SK-N-SH (cell line): ENCODE measurements around the gene ARMC8.

Experiments
- CTCF ChIP-seq: fragments of 200-600 bp; sonication (generic); IDR thresholded peaks from 2 replicates; pipeline ENCODE4 v1.6.1; 2017; ENCODE audit warnings: antibody characterized with exemption, mild to moderate bottlenecking, moderate library complexity
- EZH2phosphoT487 ChIP-seq: fragments of 200-600 bp; sonication (generic); IDR thresholded peaks from 2 replicates; pipeline ENCODE4 v1.6.1; 2017; ENCODE audit warnings: low read depth, mixed run types, mild to moderate bottlenecking, antibody characterized with exemption, moderate library complexity, borderline replicate concordance
- FOXJ3 ChIP-seq: sonication (generic); formaldehyde crosslinking; IDR thresholded peaks from 2 replicates; pipeline ENCODE4 v1.5.1; 2020; ENCODE audit warnings: mild to moderate bottlenecking, missing genetic modification reagents
- GABPA ChIP-seq: IDR thresholded peaks from 2 replicates; pipeline ENCODE4 v1.4.0; 2012; ENCODE audit warnings: low read depth, mild to moderate bottlenecking
- MEF2A ChIP-seq: IDR thresholded peaks from 2 replicates; pipeline ENCODE4 v1.4.0; 2012; ENCODE audit warnings: low read depth, borderline replicate concordance
- POLR2AphosphoS5 ChIP-seq: IDR thresholded peaks from 2 replicates; pipeline ENCODE4 v1.6.1; 2012; ENCODE audit warnings: low read depth, low read length
- SIN3A ChIP-seq: IDR thresholded peaks from 2 replicates; pipeline ENCODE4 v1.6.1; 2012; ENCODE audit warnings: low read depth, mild to moderate bottlenecking, low read length, moderate library complexity, borderline replicate concordance
- USF2 ChIP-seq: fragments of 150-350 bp; IDR thresholded peaks from 2 replicates; pipeline ENCODE4 v1.6.1; 2017; ENCODE audit warnings: antibody characterized with exemption, low read length, low read depth, borderline replicate concordance
- ZBTB33 ChIP-seq: IDR thresholded peaks from 2 replicates; pipeline ENCODE4 v1.4.0; 2012; ENCODE audit warnings: low read depth, borderline replicate concordance

DNA sequence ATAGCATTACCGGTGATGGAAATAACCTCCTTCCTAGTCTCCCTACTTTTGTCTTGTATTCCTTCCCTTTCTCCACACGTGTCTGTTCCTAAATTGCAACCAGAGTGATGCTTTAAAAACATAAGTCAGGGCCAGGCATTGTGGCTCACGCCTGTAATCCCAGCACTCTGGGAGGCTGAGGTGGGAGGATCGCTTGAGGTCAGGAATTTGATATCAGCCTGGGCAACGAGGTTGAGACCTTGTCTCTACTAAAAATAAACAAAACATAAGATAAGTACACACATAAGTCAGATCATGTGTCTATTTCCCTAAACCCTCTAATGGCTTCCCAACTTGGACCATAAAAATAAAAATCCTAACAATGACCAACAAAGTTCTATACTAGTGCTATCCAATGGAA, 18.4 kb downstream of the ARMC8 start:
- TF ChIP-seq USF2, result no peak
- TF ChIP-seq EZH2phosphoT487, result no peak
- TF ChIP-seq SIN3A, result no peak
- TF ChIP-seq FOXJ3, result no peak
- no peak for TF ChIP-seq CTCF
- TF ChIP-seq GABPA, result no peak
- no peak for TF ChIP-seq POLR2AphosphoS5
- no peak for TF ChIP-seq ZBTB33
- no peak for TF ChIP-seq MEF2A
